SK-N-DZ (cell line): Measurements from ENCODE around the gene BSPRY.
"Not testable (repeated sequence)": the region's sequence is repeated elsewhere in the genome, so short reads cannot be mapped to it uniquely, and the experiment has no call there.

Experiments
- DNase-seq: peaks from one replicate; pipeline ENCODE4 v3.0.0-alpha.2; 2015; ENCODE audit warnings: low spot score

The BSPRY gene

GRCh38 chr9:113341712-113342410, 7.5 kb upstream of the BSPRY start:
- DNase-seq: no peak

- DNase-seq: peak; percentile 56
Measured at GRCh38 chr9:113343732-113344231, 5.6 kb upstream of the BSPRY start.

GRCh38 chr9:113345190-113345589, 4.2 kb upstream of the BSPRY start:
- no peak for DNase-seq

GRCh38 chr9:113345671-113346070, 3.7 kb upstream of the BSPRY start:
- DNase-seq: no peak

- DNase-seq: no peak
Measured at GRCh38 chr9:113348437-113348836, 904 bp upstream of the BSPRY start.

- no peak for DNase-seq
Measured at GRCh38 chr9:113349066-113349444, 286 bp upstream of the BSPRY start.

GRCh38 chr9:113350107-113350661, 843 bp downstream of the BSPRY start:
- no peak for DNase-seq

- no peak for DNase-seq
Measured at GRCh38 chr9:113350937-113351336, 1.6 kb downstream of the BSPRY start.

GRCh38 chr9:113352006-113352405, 2.7 kb downstream of the BSPRY start:
- DNase-seq: no peak

- DNase-seq: no peak
Measured at GRCh38 chr9:113352411-113352810, 3.1 kb downstream of the BSPRY start.

GRCh38 chr9:113355040-113355596, 5.8 kb downstream of the BSPRY start:
- no peak for DNase-seq

- no peak for DNase-seq
Measured at GRCh38 chr9:113356686-113357292, 7.4 kb downstream of the BSPRY start.

GRCh38 chr9:113359385-113359784, 10.0 kb downstream of the BSPRY start:
- no peak for DNase-seq

GRCh38 chr9:113360242-113360842, 11.0 kb downstream of the BSPRY start:
- DNase-seq: no peak

- DNase-seq: no peak
Measured at GRCh38 chr9:113361304-113362018, 12.1 kb downstream of the BSPRY start.

GRCh38 chr9:113363336-113363735, 14.0 kb downstream of the BSPRY start:
- DNase-seq: no peak

- DNase-seq: no peak
Measured at GRCh38 chr9:113364951-113365350, 15.6 kb downstream of the BSPRY start.

- DNase-seq: not testable (repeated sequence)
Measured at GRCh38 chr9:113365652-113366051, 16.3 kb downstream of the BSPRY start.

GRCh38 chr9:113368348-113368981, 19.1 kb downstream of the BSPRY start:
- DNase-seq: no peak

- no peak for DNase-seq
Measured at GRCh38 chr9:113368982-113369854, 19.9 kb downstream of the BSPRY start.
